Natural killer cell (primary cell): ENCODE data around the gene LRP1-AS. TPM values are rescaled to one million over a fixed set of nuclear protein-coding genes. Genes with fewer than 3 reads are reported as not detected.
A peak's percentile ranks its signal among the peaks of the same experiment; 100 is the strongest.

Source experiments
- ATAC-seq, 3 donors: fragments of 150-1000 bp in 2 of 3; fragments of 200-7000 bp in 1 of 3; cut with Tn5 transposase; 1 replicate in 1 of 3; 2 replicates in 2 of 3; pipeline ENCODE4 v1.10.0; 2021; ENCODE audit warnings: mild to moderate bottlenecking in 2 of 3, moderate library complexity in 2 of 3
- DNase-seq, 2 donors: peaks; one replicate each; pipeline versions ENCODE4 v3.0.0 to v3.0.0-alpha.2; 2013 to 2021; ENCODE audit warnings: mixed read lengths in 1 of 2
- H3K27ac ChIP-seq: one replicate; pipeline ENCODE4 v1.5.1; 2013; ENCODE audit warnings: mild to moderate bottlenecking, low read length
- H3K27me3 ChIP-seq: one replicate; pipeline ENCODE4 v1.6.1; 2013; ENCODE audit warnings: low read length; ENCODE audit not compliant: control insufficient read depth, insufficient read depth
- H3K36me3 ChIP-seq: one replicate; pipeline ENCODE4 v1.6.1; 2013; ENCODE audit warnings: low read length; ENCODE audit not compliant: control insufficient read depth, insufficient read depth
- H3K4me1 ChIP-seq: one replicate; pipeline ENCODE4 v1.6.1; 2013; ENCODE audit warnings: low read length; ENCODE audit not compliant: control insufficient read depth, insufficient read depth
- H3K4me3 ChIP-seq: one replicate; pipeline ENCODE4 v1.5.1; 2013; ENCODE audit warnings: low read length
- H3K9me3 ChIP-seq: one replicate; pipeline ENCODE4 v1.6.1; 2013; ENCODE audit warnings: low read length; ENCODE audit not compliant: control insufficient read depth, insufficient read depth
- H3K27ac Mint-ChIP-seq, 2 donors: one replicate each; pipeline ENCODE4 v1.8.0; 2022; ENCODE audit warnings: mild to moderate bottlenecking in 2 of 2, mixed read lengths in 2 of 2, moderate library complexity in 1 of 2
- H3K27me3 Mint-ChIP-seq, 2 donors: one replicate each; pipeline ENCODE4 v1.8.0; 2022; ENCODE audit warnings: low read depth in 2 of 2, mixed read lengths in 2 of 2
- H3K36me3 Mint-ChIP-seq: one replicate; pipeline ENCODE4 v1.8.0; 2022; ENCODE audit warnings: mixed read lengths
- H3K4me1 Mint-ChIP-seq, 2 donors: one replicate each; pipeline ENCODE4 v1.8.0; 2022; ENCODE audit warnings: mixed read lengths in 2 of 2
- H3K4me3 Mint-ChIP-seq: one replicate; pipeline ENCODE4 v1.8.0; 2022; ENCODE audit warnings: mild to moderate bottlenecking, moderate library complexity, mixed read lengths
- H3K9me3 Mint-ChIP-seq, 2 donors: one replicate each; pipeline ENCODE4 v1.8.0; 2022; ENCODE audit warnings: mixed read lengths in 2 of 2
- CTCF ChIP-seq: fragments of 200-600 bp; IDR thresholded peaks from one replicate; pipeline ENCODE4 v1.8.0; 2022; ENCODE audit warnings: antibody characterized with exemption
- WGBS: methylation state at CpG from one replicate; pipeline ENCODE4 v1.1.7; 2013; ENCODE audit warnings: missing lambda C conversion rate; ENCODE audit not compliant: insufficient coverage; 5-methylcytosine and 5-hydroxymethylcytosine counted together
- intact Hi-C: fragments of 100-400 bp; cut with micrococcal nuclease; formaldehyde crosslinking; loops from one replicate; pipeline ENCODE4 v1.14.2; 2022
- total RNA-seq, 4 donors: library from RNA; stranded (reverse); fragments of 120-200 nt in 1 of 4; gene quantifications; one replicate each; pipeline versions ENCODE4 v1.2.3 to v1.2.4, GENCODE V29; 2013 to 2022

LRP1-AS gene
- total RNA-seq, 3 donors from 2014 or later (not counting 1 experiment from before 2014, with no cell fraction given) = not detected

- peaks cover 14 to 23% of the 10 kb centered on the region in 2 donors for H3K4me1 Mint-ChIP-seq
- intact Hi-C loops = no loop called here
- 100% methylated on average over 6 of the region's 6 CpGs for WGBS
- no peak for DNase-seq
- H3K27me3 ChIP-seq = no peaks in the 10 kb centered on the region
- no peak overlapping the region for H3K4me3 ChIP-seq
- H3K27me3 Mint-ChIP-seq = no peaks in the 10 kb centered on the region
- H3K9me3 Mint-ChIP-seq = no peaks in the 10 kb centered on the region
- H3K27ac Mint-ChIP-seq = no peak overlapping the region
- TF ChIP-seq CTCF = no peak
- H3K27ac ChIP-seq = no peak overlapping the region
- no peaks in the 10 kb centered on the region for H3K9me3 ChIP-seq
- H3K4me3 Mint-ChIP-seq = no peak overlapping the region
- H3K36me3 Mint-ChIP-seq = no peaks in the 10 kb centered on the region
- peaks cover 54% of the 10 kb centered on the region for H3K36me3 ChIP-seq
- ATAC-seq = no peak
- peaks cover 16% of the 10 kb centered on the region for H3K4me1 ChIP-seq
These were observed 51.3 kb downstream of the LRP1-AS start for GRCh38 chr12:57096099-57096572.

GRCh38 chr12:57095440-57095839 lies 52.0 kb downstream of the LRP1-AS start:
- DNase-seq (no peak), ATAC-seq (no peak)
- peaks cover 22% of the 10 kb centered on the region for H3K4me1 ChIP-seq
- TF ChIP-seq CTCF = no peak
- no peaks in the 10 kb centered on the region for H3K9me3 ChIP-seq
- peaks cover 54% of the 10 kb centered on the region for H3K36me3 ChIP-seq
- no peak overlapping the region for H3K4me3 ChIP-seq
- intact Hi-C loops = no loop called here
- Mint-ChIP-seq H3K4me1 (peaks cover 14 to 23% of the 10 kb centered on the region in 2 donors), H3K4me3 (no peak overlapping the region), H3K36me3 (no peaks in the 10 kb centered on the region), H3K27me3 (no peaks in the 10 kb centered on the region), H3K27ac (peak overlapping the region; percentile 58 to 90), H3K9me3 (no peaks in the 10 kb centered on the region)
- no peak overlapping the region for H3K27ac ChIP-seq
- no peaks in the 10 kb centered on the region for H3K27me3 ChIP-seq
- WGBS = 91% methylated on average over 3 of the region's 3 CpGs

Other genes with a start within 250 kb of the LRP1-AS start
- gene SDR9C7, start 213.2 kb downstream of the LRP1-AS start, total RNA-seq = under 1 TPM in 1 of 3 donors, not detected in 2; 0.20 TPM
- 1 to 10 TPM; 1.3 to 2.3 (median 1.6) TPM for gene RDH16, start 190.0 kb downstream of the LRP1-AS start, total RNA-seq
- gene ZBTB39, start 141.1 kb downstream of the LRP1-AS start, total RNA-seq = 10 to 100 TPM in 2 of 3 donors, 1 to 10 TPM in 1; 9.5 to 17.6 (median 12.5) TPM
- not detected for gene TAC3, start 131.1 kb downstream of the LRP1-AS start, total RNA-seq
- gene MYO1A, start 97.5 kb downstream of the LRP1-AS start, total RNA-seq = 1 to 10 TPM in 1 of 3 donors, not detected in 2; 1.1 TPM
- 10 to 100 TPM; 11.1 to 16.7 (median 12.1) TPM for gene NEMP1, start 68.8 kb downstream of the LRP1-AS start, total RNA-seq
- gene NAB2, start 58.5 kb downstream of the LRP1-AS start, total RNA-seq = 1 to 10 TPM; 4.2 to 7.0 (median 5.4) TPM
- 100 to 1,000 TPM; 277 to 340 (median 319) TPM for gene STAT6, start 36.3 kb downstream of the LRP1-AS start, total RNA-seq
- 10 to 100 TPM in 1 of 3 donors, 1 to 10 TPM in 2; 6.7 to 13.1 (median 9.5) TPM for gene LRP1, start 19.1 kb downstream of the LRP1-AS start, total RNA-seq
- under 1 TPM in 1 of 3 donors, not detected in 2; 0.82 TPM for gene NXPH4, start 69.2 kb upstream of the LRP1-AS start, total RNA-seq
- gene SHMT2, start 82.1 kb upstream of the LRP1-AS start, total RNA-seq = 10 to 100 TPM; 28.6 to 39.3 (median 34.9) TPM
- gene STAC3, start 103.6 kb upstream of the LRP1-AS start, total RNA-seq = 1 to 10 TPM; 2.4 to 4.1 (median 3.8) TPM